Testis (tissue), 3 donors: ENCODE data around the gene ENTPD6. TPM values are rescaled to one million over a fixed set of nuclear protein-coding genes. Genes with fewer than 3 reads are reported as not detected.

Source experiments
- DNase-seq: peaks from one replicate; pipeline ENCODE4 v3.0.0-alpha.2; 2019
- H3K27ac ChIP-seq, 2 donors: fragments of 200-600 bp; sonication (generic); one replicate each; pipeline ENCODE4 v1.5.1; 2019
- H3K27me3 ChIP-seq: fragments of 200-600 bp; sonication (generic); one replicate; pipeline ENCODE4 v1.5.1; 2019
- H3K36me3 ChIP-seq: fragments of 200-600 bp; sonication (generic); one replicate; pipeline ENCODE4 v1.5.1; 2017; ENCODE audit warnings: low read depth; ENCODE audit errors: missing control alignments
- H3K4me1 ChIP-seq: fragments of 200-600 bp; sonication (generic); one replicate; pipeline ENCODE4 v1.5.1; 2019
- H3K4me3 ChIP-seq, 2 donors: fragments of 200-600 bp; sonication (generic); one replicate each; pipeline ENCODE4 v1.5.1; 2017 to 2019
- H3K9me3 ChIP-seq: fragments of 200-600 bp; sonication (generic); one replicate; pipeline ENCODE4 v1.5.1; 2017
- POLR2A ChIP-seq: fragments of 450-650 bp; IDR thresholded peaks from one replicate; pipeline ENCODE4 v1.6.1; 2017; ENCODE audit warnings: antibody characterized with exemption, mild to moderate bottlenecking, moderate library complexity
- WGBS, 2 donors: methylation state at CpG; one replicate each; pipeline ENCODE4 v1.1.5; 2018; 5-methylcytosine and 5-hydroxymethylcytosine counted together
- intact Hi-C: fragments of 100-400 bp; cut with DNase I; formaldehyde crosslinking; loops from one replicate; pipeline ENCODE4 v1.15.1; 2023; ENCODE audit warnings: low total_unique reads
- polyA plus RNA-seq: library from polyadenylated mRNA; stranded (reverse); fragments of 350-450 nt; fragmentation: Illumina TruSeq; extraction: RNeasy Lipid Tissue Mini Kit (QIAGEN cat#74804); gene quantifications from one replicate; pipeline ENCODE4 v1.2.3, GENCODE V29; 2014; ENCODE audit warnings: low read depth, low replicate concordance; ENCODE audit not compliant: insufficient read depth
- total RNA-seq, 2 donors: library from RNA; depleted of rRNA; stranded (reverse); fragments of >200 nt; gene quantifications; one replicate each; pipeline ENCODE4 v1.2.3, GENCODE V29; 2016
- TF ChIP-seq, protein P1 (sequence below), 3 experiments: fragments of 450-650 bp in 2 of 3; fragments of 200-600 bp in 1 of 3; sonication (generic) in 1 of 3; IDR thresholded peaks; one replicate each; pipeline ENCODE4 v1.5.1; 2016 to 2019; ENCODE audit warnings: antibody characterized with exemption in 3 of 3, mild to moderate bottlenecking in 2 of 3, moderate library complexity in 1 of 3

The ENTPD6 gene
- total and polyA plus RNA-seq, 3 donors from 2014 or later = 80.7 to 204 (median 157) TPM

DNA sequence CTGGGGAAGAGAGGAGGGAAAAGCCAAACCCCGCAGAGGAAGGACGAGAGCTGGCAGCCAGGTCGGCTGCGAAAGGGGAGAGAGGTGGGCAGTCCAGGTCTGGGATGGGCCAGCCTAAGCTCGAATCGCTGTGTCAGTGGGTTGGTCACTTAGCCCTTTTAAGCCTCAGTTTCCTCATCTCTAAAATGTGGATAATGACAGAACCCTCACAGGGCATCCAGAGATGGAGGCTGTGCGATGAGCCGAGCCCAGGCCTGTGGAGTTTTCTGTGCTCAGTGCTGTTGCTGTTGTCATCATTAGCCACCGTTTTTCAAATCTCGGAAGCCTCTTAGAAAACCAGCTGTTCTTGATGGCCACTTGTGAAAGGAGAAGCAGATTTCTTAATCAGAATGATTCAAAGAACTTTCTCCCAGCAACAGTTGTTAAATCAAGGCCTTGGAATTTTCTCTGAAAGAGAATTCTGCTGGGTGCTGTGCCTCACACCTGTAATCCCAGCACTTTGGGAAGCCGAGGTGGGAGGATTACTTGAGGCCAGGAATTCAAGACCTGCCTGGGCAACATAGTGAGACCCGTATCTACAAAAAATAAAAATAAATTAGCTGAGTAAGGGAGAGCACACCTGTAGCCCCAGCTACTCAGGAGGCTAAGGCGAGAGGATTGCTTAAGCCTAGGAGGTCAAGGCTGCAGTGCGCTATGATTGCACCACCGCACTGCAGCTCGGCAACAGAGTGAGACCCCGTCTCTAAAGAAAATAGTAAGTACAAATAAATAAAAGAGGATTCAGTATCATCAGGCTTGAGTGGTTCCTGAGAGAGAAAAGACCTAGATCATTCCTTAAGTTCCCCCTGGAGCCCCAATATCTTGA lies 46.3 kb upstream of the ENTPD6 start:
- no peaks in the 10 kb centered on the region for H3K36me3 ChIP-seq
- peak overlapping the region in 1 of 2 donors; percentile 40 for H3K4me3 ChIP-seq
- no peaks in the 10 kb centered on the region for H3K9me3 ChIP-seq
- peaks cover 3% of the 10 kb centered on the region for H3K4me1 ChIP-seq
- TF ChIP-seq, protein P1, sequence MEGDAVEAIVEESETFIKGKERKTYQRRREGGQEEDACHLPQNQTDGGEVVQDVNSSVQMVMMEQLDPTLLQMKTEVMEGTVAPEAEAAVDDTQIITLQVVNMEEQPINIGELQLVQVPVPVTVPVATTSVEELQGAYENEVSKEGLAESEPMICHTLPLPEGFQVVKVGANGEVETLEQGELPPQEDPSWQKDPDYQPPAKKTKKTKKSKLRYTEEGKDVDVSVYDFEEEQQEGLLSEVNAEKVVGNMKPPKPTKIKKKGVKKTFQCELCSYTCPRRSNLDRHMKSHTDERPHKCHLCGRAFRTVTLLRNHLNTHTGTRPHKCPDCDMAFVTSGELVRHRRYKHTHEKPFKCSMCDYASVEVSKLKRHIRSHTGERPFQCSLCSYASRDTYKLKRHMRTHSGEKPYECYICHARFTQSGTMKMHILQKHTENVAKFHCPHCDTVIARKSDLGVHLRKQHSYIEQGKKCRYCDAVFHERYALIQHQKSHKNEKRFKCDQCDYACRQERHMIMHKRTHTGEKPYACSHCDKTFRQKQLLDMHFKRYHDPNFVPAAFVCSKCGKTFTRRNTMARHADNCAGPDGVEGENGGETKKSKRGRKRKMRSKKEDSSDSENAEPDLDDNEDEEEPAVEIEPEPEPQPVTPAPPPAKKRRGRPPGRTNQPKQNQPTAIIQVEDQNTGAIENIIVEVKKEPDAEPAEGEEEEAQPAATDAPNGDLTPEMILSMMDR (IDR thresholded peaks at IDR 0.05) = no peak
- TF ChIP-seq POLR2A = no peak
- intact Hi-C loops = no loop called here
- 55 to 69% methylated on average over 17 of the region's 17 CpGs for WGBS, 2 donors
- no peaks in the 10 kb centered on the region for H3K27me3 ChIP-seq
- DNase-seq = no peak
- no peak overlapping the region for H3K27ac ChIP-seq

DNA sequence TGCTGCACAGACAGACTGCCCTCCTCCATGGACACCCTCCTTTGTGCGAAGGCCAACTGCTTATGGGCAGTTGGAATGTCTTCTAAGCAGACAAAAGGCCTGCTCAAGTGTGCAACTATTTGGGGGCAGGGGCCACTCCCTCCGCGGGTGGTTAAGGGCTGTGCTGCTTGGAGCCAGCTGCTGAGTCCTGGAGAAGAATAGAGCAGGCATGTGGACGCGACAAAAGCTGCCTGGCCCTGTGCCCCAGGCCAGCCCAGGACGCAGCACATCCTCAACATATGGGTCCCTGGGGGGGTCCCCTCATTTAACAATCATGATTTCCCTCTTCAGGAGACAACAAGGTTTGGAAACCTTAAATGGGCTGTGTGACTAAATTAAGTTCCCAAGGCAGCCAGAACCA lies 45.5 kb upstream of the ENTPD6 start:
- H3K4me1 ChIP-seq = peaks cover 3% of the 10 kb centered on the region
- no peak overlapping the region for H3K4me3 ChIP-seq
- H3K36me3 ChIP-seq = no peaks in the 10 kb centered on the region
- WGBS, 2 donors = 85 to 91% methylated on average over 6 of the region's 6 CpGs
- intact Hi-C loops = no loop called here
- DNase-seq = no peak
- TF ChIP-seq, protein P1 (IDR thresholded peaks at IDR 0.05) = no peak
- TF ChIP-seq POLR2A = no peak
- no peaks in the 10 kb centered on the region for H3K27me3 ChIP-seq
- H3K27ac ChIP-seq = no peak overlapping the region
- H3K9me3 ChIP-seq = no peaks in the 10 kb centered on the region

DNA sequence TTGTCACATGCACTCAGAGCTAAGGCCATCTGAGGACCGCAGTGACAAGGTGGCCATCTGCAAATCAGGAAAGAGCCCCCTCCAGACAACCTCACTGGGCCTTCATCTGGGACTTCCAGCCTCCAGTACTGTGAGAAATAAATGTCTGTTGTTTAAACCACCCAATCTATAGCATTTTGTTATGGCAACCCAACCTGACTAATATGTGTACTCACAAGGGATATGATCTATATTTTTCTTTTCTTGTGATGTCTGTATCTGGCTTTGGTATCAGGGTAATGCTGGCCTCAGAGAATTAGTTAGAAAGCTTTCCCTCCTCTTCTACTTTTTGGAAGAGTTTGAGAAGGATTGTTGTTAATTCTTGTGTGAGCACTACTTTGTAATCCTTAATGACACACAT lies 37.5 kb upstream of the ENTPD6 start:
- H3K4me3 ChIP-seq = no peak overlapping the region
- H3K36me3 ChIP-seq = no peaks in the 10 kb centered on the region
- H3K9me3 ChIP-seq = no peaks in the 10 kb centered on the region
- 84 to 94% methylated on average over 1 of the region's 1 CpG for WGBS, 2 donors
- H3K27me3 ChIP-seq = no peaks in the 10 kb centered on the region
- DNase-seq = no peak
- TF ChIP-seq, protein P1 (IDR thresholded peaks at IDR 0.05) = no peak
- TF ChIP-seq POLR2A = no peak
- intact Hi-C loops = no loop called here
- H3K27ac ChIP-seq = no peak overlapping the region
- no peaks in the 10 kb centered on the region for H3K4me1 ChIP-seq

DNA sequence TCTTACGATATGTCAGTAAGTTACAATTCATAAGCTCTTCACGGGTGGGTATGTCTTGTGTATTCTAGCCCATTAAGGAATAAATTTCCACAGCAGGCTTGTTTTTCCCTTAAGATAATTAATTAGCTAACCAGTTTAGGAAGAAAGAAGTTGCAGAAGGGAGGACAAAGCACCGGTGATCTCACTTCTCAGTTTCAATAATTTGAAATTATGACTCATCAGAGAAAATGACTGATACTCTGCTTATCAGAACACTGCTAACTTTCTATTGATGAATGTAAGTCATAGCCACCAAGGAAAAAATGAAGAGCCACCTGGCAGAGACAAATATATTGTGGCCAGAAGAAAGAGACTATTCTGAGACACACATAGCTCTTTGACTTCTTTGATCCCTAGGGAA lies 35.0 kb upstream of the ENTPD6 start:
- Histone ChIP-seq H3K4me1 (no peaks in the 10 kb centered on the region), H3K27me3 (no peaks in the 10 kb centered on the region), H3K36me3 (no peaks in the 10 kb centered on the region), H3K9me3 (no peaks in the 10 kb centered on the region), H3K4me3 (no peak overlapping the region), H3K27ac (no peak overlapping the region)
- intact Hi-C loops = no loop called here
- no peak for TF ChIP-seq POLR2A
- TF ChIP-seq, protein P1 (IDR thresholded peaks at IDR 0.05) = no peak
- no peak for DNase-seq
- WGBS, 2 donors = 73 to 78% methylated on average over 3 of the region's 3 CpGs

DNA sequence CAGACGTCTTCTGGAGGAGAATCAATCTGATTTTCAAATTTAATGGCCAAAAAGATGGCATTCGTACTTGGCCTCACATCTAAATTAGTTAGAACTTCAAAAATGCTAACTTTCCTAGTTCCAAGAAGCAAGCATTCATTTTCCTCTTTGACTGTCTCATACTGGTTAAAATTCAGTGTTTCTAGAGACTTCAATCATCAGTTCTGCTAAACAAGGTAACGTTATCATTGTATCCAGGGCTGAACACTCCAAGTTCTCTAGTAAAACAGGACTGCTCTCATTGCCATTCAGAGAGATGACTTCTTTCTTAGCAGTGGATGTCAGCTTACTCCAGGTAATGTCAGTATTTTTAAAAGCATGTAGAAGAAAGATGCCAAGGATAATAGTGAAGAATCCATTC lies 34.6 kb upstream of the ENTPD6 start:
- Histone ChIP-seq H3K9me3 (no peaks in the 10 kb centered on the region), H3K27ac (no peak overlapping the region), H3K27me3 (no peaks in the 10 kb centered on the region), H3K4me1 (no peaks in the 10 kb centered on the region), H3K36me3 (no peaks in the 10 kb centered on the region), H3K4me3 (no peak overlapping the region)
- TF ChIP-seq, protein P1 (IDR thresholded peaks at IDR 0.05) = no peak
- no peak for TF ChIP-seq POLR2A
- DNase-seq = no peak
- intact Hi-C loops = no loop called here
- 68 to 73% methylated on average over 3 of the region's 3 CpGs for whole genome bisulfite sequencing, 2 donors
